ENCODE measurements around the gene COLQ. TPM values are rescaled to one million over a fixed set of nuclear protein-coding genes. Genes with fewer than 3 reads are reported as not detected.

The COLQ gene
- total RNA-seq, 1 donor from 2014 or later, result 1.5 TPM

DNA sequence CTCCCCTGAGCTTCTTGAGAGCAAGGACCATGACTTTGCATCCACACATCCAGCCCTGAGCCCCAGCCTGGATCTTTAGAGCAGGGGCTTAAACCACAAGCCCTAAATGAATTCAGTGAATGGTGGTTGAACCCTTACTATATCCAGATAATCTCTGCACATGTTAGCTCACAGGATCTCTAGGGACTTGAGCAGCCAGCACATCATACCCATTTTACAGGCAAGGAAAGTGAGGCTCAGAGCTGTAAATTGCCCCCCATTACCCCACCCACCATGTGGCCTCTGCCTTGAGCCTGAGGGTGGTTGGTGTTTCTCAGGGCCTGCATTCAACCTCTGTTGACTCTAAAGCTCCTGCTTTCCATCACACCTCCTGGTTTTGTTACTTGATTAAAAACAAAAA, 66.5 kb downstream of the COLQ start:
- H3K4me2 ChIP-seq, result no peak overlapping the region
- H3K9ac ChIP-seq, result no peak overlapping the region
- no peak overlapping the region for H2AFZ ChIP-seq (replicated peaks)
- no peaks in the 10 kb centered on the region for H3F3A ChIP-seq (ENCODE audit: low read depth)
- H3K79me2 ChIP-seq (ENCODE audit: low read depth), result no peaks in the 10 kb centered on the region
- no peak for DNase-seq (ENCODE audit: low spot score)
- no peaks in the 10 kb centered on the region for H3K36me3 ChIP-seq
- Mint-ChIP-seq H3K9me3 (no peaks in the 10 kb centered on the region), H3K27ac (no peak overlapping the region), H3K4me3 (no peak overlapping the region), H3K27me3 (ENCODE audit: insufficient read depth, low read depth) (peaks cover 3% of the 10 kb centered on the region), H3K4me1 (peaks cover 4% of the 10 kb centered on the region), H3K36me3 (peaks cover 4% of the 10 kb centered on the region)
- no peaks in the 10 kb centered on the region for H3K27me3 ChIP-seq
- H3K4me3 ChIP-seq, result no peak overlapping the region
- H3K27ac ChIP-seq, result no peak overlapping the region
- TF ChIP-seq, protein P1, sequence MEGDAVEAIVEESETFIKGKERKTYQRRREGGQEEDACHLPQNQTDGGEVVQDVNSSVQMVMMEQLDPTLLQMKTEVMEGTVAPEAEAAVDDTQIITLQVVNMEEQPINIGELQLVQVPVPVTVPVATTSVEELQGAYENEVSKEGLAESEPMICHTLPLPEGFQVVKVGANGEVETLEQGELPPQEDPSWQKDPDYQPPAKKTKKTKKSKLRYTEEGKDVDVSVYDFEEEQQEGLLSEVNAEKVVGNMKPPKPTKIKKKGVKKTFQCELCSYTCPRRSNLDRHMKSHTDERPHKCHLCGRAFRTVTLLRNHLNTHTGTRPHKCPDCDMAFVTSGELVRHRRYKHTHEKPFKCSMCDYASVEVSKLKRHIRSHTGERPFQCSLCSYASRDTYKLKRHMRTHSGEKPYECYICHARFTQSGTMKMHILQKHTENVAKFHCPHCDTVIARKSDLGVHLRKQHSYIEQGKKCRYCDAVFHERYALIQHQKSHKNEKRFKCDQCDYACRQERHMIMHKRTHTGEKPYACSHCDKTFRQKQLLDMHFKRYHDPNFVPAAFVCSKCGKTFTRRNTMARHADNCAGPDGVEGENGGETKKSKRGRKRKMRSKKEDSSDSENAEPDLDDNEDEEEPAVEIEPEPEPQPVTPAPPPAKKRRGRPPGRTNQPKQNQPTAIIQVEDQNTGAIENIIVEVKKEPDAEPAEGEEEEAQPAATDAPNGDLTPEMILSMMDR (IDR thresholded peaks at IDR 0.05), result no peak
- TF ChIP-seq EZH2phosphoT487 (IDR thresholded peaks at IDR 0.05), result no peak
- TF ChIP-seq EZH2 (IDR thresholded peaks at IDR 0.05), result no peak
- H3K4me1 ChIP-seq, result no peaks in the 10 kb centered on the region
- no peaks in the 10 kb centered on the region for H3K9me3 ChIP-seq (ENCODE audit: low read depth)
- no peaks in the 10 kb centered on the region for H4K20me1 ChIP-seq (ENCODE audit: low read depth)

DNA sequence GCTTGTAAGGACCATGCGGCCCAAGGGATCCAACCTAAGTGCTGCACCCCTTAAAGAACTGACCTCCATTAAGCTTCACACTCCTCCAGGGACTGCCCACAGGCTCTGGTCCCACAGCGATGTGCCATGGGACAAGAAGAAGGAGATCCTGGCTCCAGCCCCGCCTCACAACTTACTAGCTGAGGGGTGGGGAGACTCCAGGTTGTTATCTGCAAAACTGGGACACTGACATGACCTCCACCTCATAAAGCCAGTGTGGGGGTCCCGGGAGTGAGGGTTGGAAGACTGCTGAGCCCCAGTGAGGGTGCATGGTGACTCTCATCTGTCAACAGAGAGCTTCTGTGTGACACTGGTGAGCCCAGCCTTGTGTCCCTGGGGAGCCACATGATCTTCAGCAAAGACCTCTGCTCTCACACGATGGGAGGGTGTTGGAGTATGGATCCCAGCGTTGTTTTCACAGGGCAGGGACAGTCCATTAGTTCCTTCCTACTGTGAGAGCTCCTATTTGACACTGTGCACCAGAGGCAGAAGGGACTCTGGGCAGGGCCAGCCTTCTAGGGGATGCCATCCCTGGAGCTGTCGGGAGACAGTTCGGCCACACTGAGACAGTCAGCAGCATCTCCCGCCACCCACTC, 67.4 kb downstream of the COLQ start:
- no peak overlapping the region for H3K9ac ChIP-seq
- no peaks in the 10 kb centered on the region for H3F3A ChIP-seq (ENCODE audit: low read depth)
- peaks cover 4% of the 10 kb centered on the region for H3K36me3 Mint-ChIP-seq
- H3K9me3 ChIP-seq (ENCODE audit: low read depth), result no peaks in the 10 kb centered on the region
- no peaks in the 10 kb centered on the region for H4K20me1 ChIP-seq (ENCODE audit: low read depth)
- TF ChIP-seq EZH2 (IDR thresholded peaks at IDR 0.05) (no peak), EZH2phosphoT487 (IDR thresholded peaks at IDR 0.05) (no peak)
- TF ChIP-seq, protein P1 (IDR thresholded peaks at IDR 0.05), result no peak
- H2AFZ ChIP-seq (replicated peaks), result no peak overlapping the region
- no peak for DNase-seq (ENCODE audit: low spot score)
- no peak overlapping the region for H3K4me3 Mint-ChIP-seq
- peaks cover 4% of the 10 kb centered on the region for H3K4me1 Mint-ChIP-seq
- H3K79me2 ChIP-seq (ENCODE audit: low read depth), result no peaks in the 10 kb centered on the region
- H3K27ac Mint-ChIP-seq, result no peak overlapping the region
- no peaks in the 10 kb centered on the region for H3K36me3 ChIP-seq
- no peaks in the 10 kb centered on the region for H3K27me3 ChIP-seq
- no peak overlapping the region for H3K4me2 ChIP-seq
- no peaks in the 10 kb centered on the region for H3K4me1 ChIP-seq
- H3K27me3 Mint-ChIP-seq (ENCODE audit: insufficient read depth, low read depth), result peaks cover 3% of the 10 kb centered on the region
- H3K4me3 ChIP-seq, result no peak overlapping the region
- no peak overlapping the region for H3K27ac ChIP-seq
- no peaks in the 10 kb centered on the region for H3K9me3 Mint-ChIP-seq

DNA sequence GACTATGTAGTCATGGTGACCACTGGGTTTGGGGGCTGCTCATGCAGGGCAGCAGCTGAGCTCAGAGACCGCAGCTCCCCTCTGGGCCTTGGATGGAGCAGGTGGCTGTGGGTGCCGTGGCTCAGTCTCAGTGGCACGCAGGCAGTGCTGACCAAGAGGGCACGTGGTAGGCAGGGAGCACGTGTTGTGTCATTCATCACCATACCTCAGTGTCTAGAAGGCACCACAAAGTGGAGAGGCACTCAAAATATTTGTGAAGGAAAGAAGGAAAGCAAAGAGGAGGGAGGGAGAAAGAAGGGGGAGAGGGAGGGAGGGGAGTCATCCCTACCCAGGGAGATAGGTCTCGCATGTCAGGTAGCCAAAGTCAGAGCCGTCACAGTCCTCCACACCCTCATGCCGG, 68.0 kb downstream of the COLQ start:
- H3K4me2 ChIP-seq, result no peak overlapping the region
- peaks cover 4% of the 10 kb centered on the region for H3K36me3 Mint-ChIP-seq
- no peak overlapping the region for H3K4me3 Mint-ChIP-seq
- H3F3A ChIP-seq (ENCODE audit: low read depth), result no peaks in the 10 kb centered on the region
- H3K4me1 ChIP-seq, result no peaks in the 10 kb centered on the region
- H3K79me2 ChIP-seq (ENCODE audit: low read depth), result no peaks in the 10 kb centered on the region
- no peak overlapping the region for H2AFZ ChIP-seq (replicated peaks)
- H3K27me3 Mint-ChIP-seq (ENCODE audit: insufficient read depth, low read depth), result peaks cover 3% of the 10 kb centered on the region
- H3K27me3 ChIP-seq, result no peaks in the 10 kb centered on the region
- H3K9me3 ChIP-seq (ENCODE audit: low read depth), result no peaks in the 10 kb centered on the region
- no peak overlapping the region for H3K27ac ChIP-seq
- no peak for DNase-seq (ENCODE audit: low spot score)
- H4K20me1 ChIP-seq (ENCODE audit: low read depth), result no peaks in the 10 kb centered on the region
- H3K9me3 Mint-ChIP-seq, result no peaks in the 10 kb centered on the region
- no peak overlapping the region for H3K27ac Mint-ChIP-seq
- H3K4me1 Mint-ChIP-seq, result peaks cover 4% of the 10 kb centered on the region
- H3K36me3 ChIP-seq, result no peaks in the 10 kb centered on the region
- TF ChIP-seq, protein P1 (IDR thresholded peaks at IDR 0.05), result no peak
- no peak for TF ChIP-seq EZH2 (IDR thresholded peaks at IDR 0.05)
- no peak for TF ChIP-seq EZH2phosphoT487 (IDR thresholded peaks at IDR 0.05)
- H3K9ac ChIP-seq, result no peak overlapping the region
- H3K4me3 ChIP-seq, result no peak overlapping the region

All from neural progenitor cell (in vitro differentiated cells).